Epidermal melanocyte (primary cell): ENCODE data around the gene ZNF8.
"Not testable (repeated sequence)": the region's sequence is repeated elsewhere in the genome, so short reads cannot be mapped to it uniquely, and the experiment has no call there.

Source experiments
- DNase-seq: peaks from one replicate; pipeline ENCODE4 v3.0.0; 2011; ENCODE audit warnings: low spot score; ENCODE audit not compliant: insufficient read length

ZNF8 gene

GRCh38 chr19:58336216-58336615 lies 57.5 kb downstream of the ZNF8 start:
- no peak for DNase-seq

GRCh38 chr19:58336820-58337219 lies 58.1 kb downstream of the ZNF8 start:
- no peak for DNase-seq

- DNase-seq, result no peak
Observed at GRCh38 chr19:58338336-58338735, 59.6 kb downstream of the ZNF8 start.

- no peak for DNase-seq
Observed at GRCh38 chr19:58338825-58339558, 60.2 kb downstream of the ZNF8 start.

GRCh38 chr19:58345558-58345957 lies 66.8 kb downstream of the ZNF8 start:
- DNase-seq, result peak; percentile 12

- DNase-seq, result peak; percentile 93
Observed at GRCh38 chr19:58346961-58347929, 68.5 kb downstream of the ZNF8 start.

- DNase-seq, result not testable (repeated sequence)
Observed at GRCh38 chr19:58348080-58348479, 69.3 kb downstream of the ZNF8 start.

GRCh38 chr19:58349590-58349989 lies 70.8 kb downstream of the ZNF8 start:
- DNase-seq, result no peak

- no peak for DNase-seq
Observed at GRCh38 chr19:58350001-58350861, 71.5 kb downstream of the ZNF8 start.

- no peak for DNase-seq
Observed at GRCh38 chr19:58350871-58351557, 72.3 kb downstream of the ZNF8 start.

GRCh38 chr19:58351558-58351878 lies 72.8 kb downstream of the ZNF8 start:
- no peak for DNase-seq

- DNase-seq, result no peak
Observed at GRCh38 chr19:58351990-58352755, 73.4 kb downstream of the ZNF8 start.
